NCI-H2107 treated with DMSO at 0.1 percent for 48 hours (cell line): ENCODE data around the gene IFITM1.
"Not testable (repeated sequence)": the region's sequence is repeated elsewhere in the genome, so short reads cannot be mapped to it uniquely, and the experiment has no call there.

Experiments used
- DNase-seq: peaks from one replicate; lab custom pipeline; 2025; ENCODE audit not compliant: unreplicated experiment; lab: John Stamatoyannopoulos, UW

Gene IFITM1

DNA sequence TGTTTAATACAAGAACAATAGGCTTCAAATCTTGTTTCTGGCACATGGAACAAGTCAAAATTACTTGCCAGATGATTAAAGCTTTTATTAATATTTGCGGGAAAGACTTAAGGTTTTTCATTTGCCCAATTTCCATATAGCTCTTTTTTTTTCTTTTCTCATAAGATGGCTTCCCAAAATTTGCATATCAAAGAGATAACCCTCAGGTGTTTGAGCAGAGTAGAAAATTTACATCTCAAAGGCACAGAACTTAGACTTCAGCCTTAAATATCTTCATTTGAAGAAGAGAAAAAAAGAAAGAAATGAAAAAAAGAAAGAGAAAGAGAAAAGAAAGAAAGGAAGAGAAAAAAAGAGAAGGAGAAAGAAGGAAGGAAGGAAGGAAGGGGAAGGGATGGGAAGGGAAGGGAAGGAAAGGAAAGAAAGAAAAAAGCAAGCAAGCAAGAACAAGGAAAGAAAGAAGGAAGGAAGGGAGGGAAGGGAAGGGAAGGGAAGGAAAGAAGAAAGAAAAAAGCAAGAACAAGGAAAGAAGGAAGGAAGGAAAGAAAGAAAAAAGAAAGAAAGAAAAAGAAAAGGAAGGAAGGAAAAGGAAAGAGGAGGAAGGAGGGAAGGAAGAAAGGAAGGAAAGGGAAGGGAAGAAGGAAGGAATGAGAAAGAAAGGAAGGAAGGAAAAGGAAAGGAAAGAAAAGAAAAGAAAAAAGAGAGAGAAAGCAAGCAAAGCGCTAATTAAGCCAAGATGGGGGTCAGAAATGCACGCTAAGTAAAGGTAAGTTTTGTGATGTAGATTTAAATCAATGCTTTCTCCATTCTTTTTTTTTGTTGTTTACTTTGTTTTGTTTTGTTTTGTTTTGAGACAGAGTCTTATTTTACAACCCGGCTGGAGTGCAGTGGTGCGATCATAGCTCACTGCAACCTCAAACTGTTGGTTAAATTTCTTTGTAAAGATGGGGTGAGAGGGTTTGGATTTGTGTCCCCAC is 27.0 kb downstream of the IFITM1 start:
- DNase-seq: no peak

DNA sequence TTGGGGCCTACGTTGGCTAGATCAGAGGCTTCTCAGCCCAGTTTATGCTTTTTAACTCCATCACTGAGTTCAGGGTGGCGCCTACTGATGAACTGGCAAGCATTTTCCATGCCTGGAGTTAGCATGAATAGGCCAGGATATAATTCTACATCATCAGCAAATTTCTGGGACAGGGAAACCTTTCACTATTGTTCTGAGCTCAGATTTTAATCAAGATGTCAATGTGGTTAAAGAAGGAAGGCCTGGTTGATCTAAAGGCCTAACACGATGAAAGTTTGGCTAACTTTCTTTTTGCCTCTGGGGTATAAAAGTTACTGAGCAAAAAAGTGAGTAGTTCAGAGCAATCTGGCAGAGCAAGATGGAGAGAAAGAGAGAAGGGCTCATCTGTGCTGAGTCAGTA is 28.5 kb downstream of the IFITM1 start:
- DNase-seq: no peak

DNA sequence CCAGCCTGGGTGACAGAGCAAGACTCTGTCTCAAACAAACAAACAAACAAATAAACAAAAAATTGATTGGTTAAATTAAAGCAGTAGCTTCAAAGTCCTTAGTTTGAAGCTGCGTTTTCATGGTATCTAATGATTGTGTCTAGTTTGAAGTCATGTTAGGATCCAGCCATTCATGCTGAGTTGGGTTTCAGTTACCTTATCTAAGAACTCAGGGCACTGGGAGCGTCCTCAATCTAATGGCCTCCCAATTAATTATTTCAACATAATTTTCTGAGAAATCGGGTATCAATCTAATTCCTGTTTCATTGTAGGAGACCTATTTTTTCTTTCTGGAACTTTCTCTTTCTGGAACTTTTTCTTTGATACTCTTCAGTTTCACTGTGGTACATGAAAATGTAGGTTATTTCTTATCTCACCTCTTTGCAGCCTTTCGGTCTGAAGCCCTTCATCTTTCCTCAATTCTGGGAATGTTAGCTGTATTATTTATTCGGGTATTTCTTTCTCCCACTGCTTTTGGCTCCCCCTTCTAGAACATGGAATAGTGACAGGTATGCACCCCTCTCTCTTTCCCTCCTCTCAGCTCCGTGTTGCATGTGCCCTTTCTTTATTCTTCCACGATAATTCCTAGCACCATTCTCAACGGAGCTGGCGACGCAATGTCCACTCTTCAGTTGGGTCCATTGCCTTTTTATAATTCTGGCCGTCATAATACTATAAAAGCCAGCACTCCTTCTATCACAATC is 31.2 kb downstream of the IFITM1 start:
- DNase-seq: no peak

DNA sequence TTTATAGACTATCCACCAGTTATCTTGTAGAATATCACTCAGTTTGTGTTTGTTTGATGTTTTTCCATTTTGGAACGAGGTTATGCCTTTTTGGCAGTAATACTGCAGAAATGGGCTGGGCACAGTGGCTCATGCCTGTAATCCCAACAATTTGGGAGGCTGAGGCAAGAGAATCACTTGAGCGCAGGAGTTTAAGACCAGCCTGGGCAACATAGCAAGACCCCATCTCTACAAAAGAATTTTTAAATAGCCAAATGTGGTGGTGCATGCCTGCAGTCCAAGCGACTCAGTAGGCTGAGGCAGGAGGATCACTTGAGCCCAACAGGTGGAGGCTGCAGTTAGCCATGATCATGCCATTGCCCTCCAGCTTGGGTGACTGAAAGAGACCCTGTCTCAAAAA is 32.7 kb downstream of the IFITM1 start:
- no peak for DNase-seq

- not testable (repeated sequence) for DNase-seq
Observed at GRCh38 chr11:349270-349954, 35.6 kb downstream of the IFITM1 start.

GRCh38 chr11:350033-350722 is 36.3 kb downstream of the IFITM1 start:
- not testable (repeated sequence) for DNase-seq

GRCh38 chr11:350723-351255 is 36.9 kb downstream of the IFITM1 start:
- DNase-seq: no peak

DNA sequence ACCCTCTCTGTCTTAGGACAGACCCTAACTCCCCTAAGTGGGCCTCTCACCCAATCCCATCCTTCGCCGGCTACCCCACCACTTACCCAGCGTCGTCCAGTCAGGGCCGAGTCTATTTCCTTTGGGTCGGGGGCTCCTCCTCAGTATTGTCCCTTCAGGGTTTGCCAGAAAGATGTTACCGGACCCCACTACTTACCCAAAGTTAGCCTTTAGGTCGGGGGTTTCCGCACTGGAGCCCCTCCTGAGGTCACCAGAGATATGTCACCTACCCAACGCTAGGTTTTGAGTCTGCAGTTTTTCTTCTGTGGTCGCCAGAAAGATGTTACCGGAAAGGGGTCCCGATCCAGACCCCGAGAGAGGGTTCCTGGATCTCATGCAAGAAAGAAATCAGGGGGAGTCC is 37.6 kb downstream of the IFITM1 start:
- DNase-seq: no peak

GRCh38 chr11:352456-353031 is 38.7 kb downstream of the IFITM1 start:
- DNase-seq: no peak

DNA sequence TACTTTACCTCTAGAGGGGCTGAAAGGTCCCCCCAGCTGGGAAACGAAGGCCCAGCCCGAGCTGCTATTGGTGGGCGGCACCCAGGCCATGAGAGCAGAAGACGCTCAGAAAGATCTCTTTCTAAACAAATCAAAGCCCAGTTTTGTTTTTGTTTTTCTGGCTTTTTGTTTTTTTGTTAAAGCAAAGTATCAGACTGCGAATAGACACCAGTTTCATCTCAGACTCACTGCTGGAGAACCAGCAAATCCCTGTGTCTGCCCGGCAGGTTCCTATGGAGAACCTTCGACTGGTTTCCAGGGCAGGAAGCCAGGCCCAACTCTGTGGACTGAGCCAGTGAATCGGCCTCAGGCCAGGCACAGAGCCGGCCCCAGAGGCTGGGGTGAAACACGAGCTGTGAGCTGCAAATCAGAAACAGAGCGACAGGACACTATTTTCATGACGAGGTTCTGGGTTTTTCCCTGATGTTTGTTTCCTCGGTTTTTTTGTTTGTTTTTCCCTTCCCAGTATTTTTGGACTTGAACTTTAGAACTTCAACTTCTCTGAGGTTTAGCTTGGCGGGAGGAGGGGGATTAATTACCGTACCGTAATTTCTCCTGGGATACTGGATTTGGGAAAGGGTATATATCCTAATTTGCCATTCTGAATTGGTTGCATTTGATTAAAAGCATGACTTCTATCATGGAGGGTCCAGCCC is 39.5 kb downstream of the IFITM1 start:
- no peak for DNase-seq

GRCh38 chr11:355581-356458 is 42.0 kb downstream of the IFITM1 start:
- DNase-seq: no peak

DNA sequence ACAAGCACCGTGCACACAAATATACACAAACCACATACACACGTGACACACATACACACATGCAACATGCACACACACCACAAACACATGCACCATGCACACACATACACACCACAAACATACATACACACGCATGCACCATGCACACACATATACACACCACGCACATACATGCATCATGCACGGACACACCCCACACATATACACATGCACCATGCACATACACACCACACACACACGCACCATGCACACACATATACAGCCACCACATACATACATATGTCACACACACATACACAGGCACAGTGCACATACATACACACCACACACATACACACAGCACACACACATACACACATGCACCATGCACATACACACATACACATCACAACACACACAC is 42.8 kb downstream of the IFITM1 start:
- no peak for DNase-seq

DNA sequence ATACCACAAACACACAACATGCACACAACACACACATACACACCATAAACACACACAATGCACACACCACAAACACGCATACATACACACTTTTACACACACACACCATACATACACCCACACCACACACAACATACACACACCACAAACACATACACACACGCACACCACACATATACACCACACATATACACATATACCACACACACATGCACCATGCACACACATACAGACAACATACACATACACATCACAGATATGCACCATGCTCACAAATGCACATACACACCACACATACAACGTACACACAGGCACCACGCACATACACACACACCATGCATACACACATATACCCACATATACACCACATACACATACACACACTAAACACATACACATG is 43.7 kb downstream of the IFITM1 start:
- no peak for DNase-seq

DNA sequence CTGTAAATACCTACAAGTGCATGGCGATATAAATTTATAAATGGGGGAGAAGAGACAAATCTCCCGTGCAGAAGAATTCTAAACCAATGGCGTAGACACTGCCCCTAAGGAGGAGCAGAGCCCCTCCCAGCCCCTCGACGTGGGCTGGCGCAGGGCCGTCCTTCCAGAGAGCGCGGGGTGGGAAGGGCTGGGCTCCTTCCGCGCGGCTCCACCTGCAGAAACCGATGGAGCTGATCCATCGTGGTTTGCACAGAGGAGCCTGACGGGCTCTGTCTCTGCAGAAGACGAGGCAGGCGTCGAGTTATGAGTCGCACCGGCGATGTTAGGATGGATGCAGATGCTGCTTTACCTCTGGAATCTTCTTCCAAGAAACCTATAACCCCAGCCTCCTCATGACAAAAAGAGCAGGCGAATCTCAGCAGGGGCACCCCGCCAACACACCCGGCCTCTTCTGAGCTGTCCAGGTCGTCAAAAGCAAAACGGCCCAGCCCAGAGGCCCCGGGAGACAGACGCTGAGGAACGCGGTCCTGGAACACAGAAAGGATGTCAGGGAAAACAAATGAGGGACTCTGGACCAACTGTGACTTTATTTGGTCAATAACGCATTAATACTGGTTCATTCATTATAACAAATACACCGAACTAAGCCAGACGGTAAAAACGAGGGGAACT is 44.4 kb downstream of the IFITM1 start:
- DNase-seq: no peak

DNA sequence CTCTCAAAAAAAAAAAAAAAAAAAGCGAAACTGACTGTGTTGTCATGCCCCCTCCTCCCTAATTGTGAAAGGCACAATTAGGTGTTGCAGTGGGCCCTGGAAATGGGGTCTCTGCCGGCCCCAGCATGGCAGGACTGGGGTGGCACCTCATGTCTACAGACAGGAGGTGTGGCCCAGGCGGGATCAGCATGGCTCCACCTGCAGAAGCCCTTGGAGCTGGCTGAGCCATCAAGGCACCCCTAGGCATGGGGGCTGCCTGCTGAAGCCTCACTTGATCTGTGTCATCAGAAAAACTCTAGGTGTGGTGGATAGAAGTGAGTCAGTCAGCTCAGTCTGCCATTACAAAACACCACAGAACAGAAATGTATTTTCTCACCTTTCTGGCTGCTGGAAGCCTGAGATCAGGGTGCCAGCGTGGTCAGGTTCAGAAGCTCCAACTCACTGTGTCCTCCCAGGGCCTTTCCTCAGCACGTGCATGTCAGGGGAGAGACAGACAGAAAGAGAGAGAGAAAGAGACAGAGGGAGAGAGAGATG is 45.4 kb downstream of the IFITM1 start:
- DNase-seq: no peak

GRCh38 chr11:360326-361280 is 46.8 kb downstream of the IFITM1 start:
- DNase-seq: no peak
